Spinal cord (tissue), 10 donors: ENCODE data around the gene SHISA9. TPM values are rescaled to one million over a fixed set of nuclear protein-coding genes. Genes with fewer than 3 reads are reported as not detected.

ENCODE experiments used
- DNase-seq, 6 donors: peaks; one replicate each; pipeline versions ENCODE4 v3.0.0 to v3.0.0-alpha.2; 2013 to 2015; ENCODE audit warnings: low spot score in 6 of 6, low read depth in 4 of 6
- H3K27ac ChIP-seq: one replicate; pipeline ENCODE4 v1.5.1; 2013; ENCODE audit warnings: low read depth, low read length, control low read depth
- H3K27me3 ChIP-seq: one replicate; pipeline ENCODE4 v1.6.1; 2013; ENCODE audit warnings: low read length; ENCODE audit not compliant: control insufficient read depth, insufficient read depth
- H3K36me3 ChIP-seq: one replicate; pipeline ENCODE4 v1.6.1; 2013; ENCODE audit warnings: low read length; ENCODE audit not compliant: control insufficient read depth, insufficient read depth
- H3K4me1 ChIP-seq: one replicate; pipeline ENCODE4 v1.6.1; 2013; ENCODE audit warnings: low read length; ENCODE audit not compliant: control insufficient read depth, insufficient read depth
- H3K4me3 ChIP-seq: one replicate; pipeline ENCODE4 v1.5.1; 2013; ENCODE audit warnings: low read depth, low read length, control low read depth
- H3K9me3 ChIP-seq: one replicate; pipeline ENCODE4 v1.6.1; 2013; ENCODE audit warnings: low read length; ENCODE audit not compliant: control insufficient read depth, insufficient read depth
- WGBS: methylation state at CpG from one replicate; pipeline ENCODE4 v1.1.5; 2013; ENCODE audit warnings: missing lambda C conversion rate; ENCODE audit not compliant: insufficient coverage; 5-methylcytosine and 5-hydroxymethylcytosine counted together
- polyA plus RNA-seq, 2 donors: library from polyadenylated mRNA; unstranded; fragments of 120-200 nt; gene quantifications; one replicate each; pipeline ENCODE4 v1.2.1, GENCODE V29; 2013; ENCODE audit not compliant: insufficient read length in 2 of 2
- total RNA-seq, 2 donors: library from RNA; depleted of rRNA in 1 of 2; stranded (reverse); fragments of 120-200 nt in 1 of 2; fragments of >200 nt in 1 of 2; gene quantifications; one replicate each; pipeline versions ENCODE4 v1.2.3 to v1.2.4, GENCODE V29; 2013 to 2014
- donor health status: healthy.

The SHISA9 gene
- total and polyA plus RNA-seq, 4 donors, result 6.2 to 23.3 (median 14.7) TPM

DNA sequence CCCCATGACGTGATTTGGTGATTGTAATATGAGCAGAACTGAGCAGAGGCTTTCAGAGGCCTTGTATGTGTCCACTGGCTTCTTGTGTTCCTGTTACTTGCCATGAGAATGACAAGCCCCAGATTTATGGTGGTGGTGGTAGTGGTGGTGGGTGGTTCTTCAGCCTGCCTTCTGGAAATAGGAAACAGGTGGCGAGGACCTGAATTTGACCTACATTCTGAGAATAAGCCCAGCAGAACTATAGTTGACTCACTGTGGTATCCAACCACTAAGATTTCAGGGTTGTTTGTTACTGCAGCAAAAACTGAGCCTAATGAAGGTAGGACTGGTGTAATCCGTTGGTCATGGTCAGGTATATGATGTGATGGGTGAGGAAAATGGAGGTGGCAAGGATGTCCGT is 93.0 kb downstream of the SHISA9 start:
- Histone ChIP-seq H3K27ac (no peak overlapping the region), H3K36me3 (no peaks in the 10 kb centered on the region), H3K27me3 (no peaks in the 10 kb centered on the region), H3K4me1 (no peaks in the 10 kb centered on the region), H3K4me3 (no peak overlapping the region), H3K9me3 (no peaks in the 10 kb centered on the region)
- WGBS, result 95% methylated on average over 3 of the region's 4 CpGs
- DNase-seq, result no peak

DNA sequence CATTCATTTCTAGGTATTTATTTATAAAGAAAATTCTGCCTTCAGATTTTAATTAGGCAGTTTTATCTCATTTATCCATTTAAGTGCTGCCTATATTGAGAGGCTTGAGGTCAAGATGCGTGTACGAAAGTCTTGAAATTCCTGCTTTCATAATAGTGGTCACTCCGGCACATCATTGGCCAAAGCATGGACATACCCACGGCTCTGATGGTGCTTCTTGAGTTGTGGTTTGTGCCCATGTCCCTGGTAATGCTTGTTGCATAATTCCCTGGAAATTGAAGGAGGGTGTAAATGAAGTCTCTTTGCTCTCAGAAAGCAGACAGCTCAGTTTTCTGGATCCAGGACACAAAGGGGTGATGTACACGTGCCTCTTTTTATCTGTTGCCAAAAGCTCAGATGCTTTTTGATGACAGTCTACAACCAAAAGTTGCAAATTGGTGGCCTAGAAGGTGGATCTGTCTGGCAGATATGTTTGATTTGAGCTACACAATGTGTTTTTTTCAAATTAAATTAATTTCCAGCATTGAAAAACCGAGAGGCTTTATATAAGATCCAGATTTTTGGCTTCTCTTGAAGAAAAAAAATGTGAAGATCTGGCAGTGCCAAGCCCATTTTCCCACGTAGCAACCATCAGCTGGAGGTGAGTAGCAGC is 94.4 kb downstream of the SHISA9 start:
- Histone ChIP-seq H3K9me3 (no peaks in the 10 kb centered on the region), H3K4me3 (no peak overlapping the region), H3K4me1 (no peaks in the 10 kb centered on the region), H3K27ac (no peak overlapping the region), H3K36me3 (no peaks in the 10 kb centered on the region), H3K27me3 (no peaks in the 10 kb centered on the region)
- WGBS, result 66% methylated on average over 5 of the region's 7 CpGs
- peak in 1 of 6 donors; percentile 3 for DNase-seq

DNA sequence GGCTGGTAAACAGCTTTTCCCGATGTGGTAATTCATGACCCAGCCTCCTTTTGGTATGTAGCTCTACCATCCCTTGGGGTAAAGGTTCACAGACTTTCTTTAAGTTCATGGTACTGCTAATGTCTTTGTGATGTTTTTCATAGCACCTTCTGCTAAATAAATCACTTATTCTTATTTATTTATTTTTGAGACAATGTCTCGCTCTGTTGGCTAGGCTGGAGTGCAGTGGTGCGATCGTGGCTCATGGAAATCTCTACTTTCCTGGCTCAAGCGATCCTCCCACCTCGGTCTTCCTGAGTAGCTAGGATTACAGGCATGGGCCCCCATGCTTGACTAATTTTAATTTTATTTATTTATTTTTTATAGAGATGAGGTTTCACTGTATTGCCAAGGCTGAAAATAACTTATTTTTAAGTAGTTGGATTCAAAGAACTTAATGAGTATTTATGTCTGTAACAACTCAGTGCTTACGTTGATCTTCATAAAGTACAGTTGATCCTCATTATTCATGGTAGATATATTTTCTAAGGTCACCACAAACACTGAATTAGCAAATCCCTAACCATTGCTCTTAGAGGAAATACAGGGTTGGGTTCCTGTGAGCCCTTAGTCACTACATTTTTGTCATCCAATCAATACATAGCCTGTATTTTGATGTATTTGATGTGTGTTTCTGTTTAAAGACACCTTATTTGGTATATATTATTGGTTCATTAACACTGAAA is 97.1 kb downstream of the SHISA9 start:
- no peaks in the 10 kb centered on the region for H3K4me1 ChIP-seq
- H3K27me3 ChIP-seq, result no peaks in the 10 kb centered on the region
- H3K27ac ChIP-seq, result no peak overlapping the region
- DNase-seq, result no peak
- no peak overlapping the region for H3K4me3 ChIP-seq
- WGBS, result no CpG with 5 or more reads among the region's 7 CpGs
- no peaks in the 10 kb centered on the region for H3K36me3 ChIP-seq
- H3K9me3 ChIP-seq, result no peaks in the 10 kb centered on the region

GRCh38 chr16:12999368-12999767 is 98.0 kb downstream of the SHISA9 start:
- no peaks in the 10 kb centered on the region for H3K9me3 ChIP-seq
- no peak overlapping the region for H3K4me3 ChIP-seq
- no peak overlapping the region for H3K27ac ChIP-seq
- no peaks in the 10 kb centered on the region for H3K27me3 ChIP-seq
- H3K4me1 ChIP-seq, result no peaks in the 10 kb centered on the region
- H3K36me3 ChIP-seq, result no peaks in the 10 kb centered on the region
- no peak for DNase-seq
- 100% methylated on average over 2 of the region's 3 CpGs for WGBS

DNA sequence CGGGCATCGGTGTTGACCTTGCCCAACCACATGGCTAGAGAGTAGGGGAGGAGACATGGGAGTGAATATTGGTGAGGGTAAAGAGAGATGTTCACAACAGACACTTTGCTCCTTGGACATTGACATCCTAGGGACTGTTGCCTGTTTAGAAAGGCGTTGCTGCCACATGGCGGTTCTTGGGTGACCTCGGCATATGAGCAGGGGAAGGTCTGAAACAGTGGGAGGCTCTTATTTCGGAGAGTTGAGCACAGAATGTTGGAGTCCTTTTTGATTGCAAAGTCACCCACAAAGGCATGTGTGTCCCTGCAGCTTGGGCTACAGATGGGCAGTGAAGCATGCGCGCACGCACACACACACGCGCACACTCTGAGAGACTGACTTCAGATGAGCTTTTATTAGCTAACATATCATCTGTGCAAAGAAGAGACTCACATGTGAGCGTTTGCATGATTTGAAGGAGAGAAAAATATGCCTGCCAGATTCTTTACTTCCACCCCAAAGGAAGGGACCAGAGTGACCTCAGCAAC is 104.4 kb downstream of the SHISA9 start:
- H3K9me3 ChIP-seq, result no peaks in the 10 kb centered on the region
- 81% methylated on average over 8 of the region's 12 CpGs for WGBS

GRCh38 chr16:13012601-13013000 is 111.2 kb downstream of the SHISA9 start:
- 12% methylated on average over 4 of the region's 4 CpGs for WGBS
- no peaks in the 10 kb centered on the region for H3K9me3 ChIP-seq
- H3K4me1 ChIP-seq, result peaks cover 9% of the 10 kb centered on the region
- no peak overlapping the region for H3K27ac ChIP-seq
- H3K27me3 ChIP-seq, result no peaks in the 10 kb centered on the region
- H3K4me3 ChIP-seq, result no peak overlapping the region
- H3K36me3 ChIP-seq, result no peaks in the 10 kb centered on the region
- DNase-seq, result peak in 2 of 6 donors; percentile 49 to 57

More for the DNA sequence above, 104.4 kb downstream of the SHISA9 start:
- no peak overlapping the region for H3K27ac ChIP-seq
- H3K36me3 ChIP-seq, result no peaks in the 10 kb centered on the region
- H3K4me1 ChIP-seq, result no peaks in the 10 kb centered on the region
- H3K4me3 ChIP-seq, result no peak overlapping the region
- H3K27me3 ChIP-seq, result no peaks in the 10 kb centered on the region
- DNase-seq, result peak in 1 of 6 donors; percentile 51

GRCh38 chr16:13013043-13013442 is 111.6 kb downstream of the SHISA9 start:
- no peaks in the 10 kb centered on the region for H3K27me3 ChIP-seq
- H3K27ac ChIP-seq, result no peak overlapping the region
- 45% methylated on average over 6 of the region's 6 CpGs for WGBS
- H3K9me3 ChIP-seq, result no peaks in the 10 kb centered on the region
- no peak overlapping the region for H3K4me3 ChIP-seq
- H3K36me3 ChIP-seq, result no peaks in the 10 kb centered on the region
- DNase-seq, result no peak
- peaks cover 9% of the 10 kb centered on the region for H3K4me1 ChIP-seq

- H3K9me3 ChIP-seq, result no peaks in the 10 kb centered on the region
- no peaks in the 10 kb centered on the region for H3K27me3 ChIP-seq
- no peak overlapping the region for H3K27ac ChIP-seq
- DNase-seq, result peak in 1 of 6 donors; percentile 81
- H3K36me3 ChIP-seq, result no peaks in the 10 kb centered on the region
- H3K4me1 ChIP-seq, result peaks cover 9% of the 10 kb centered on the region
- WGBS, result no CpG with 5 or more reads among the region's 2 CpGs
- no peak overlapping the region for H3K4me3 ChIP-seq
These were observed 113.1 kb downstream of the SHISA9 start for GRCh38 chr16:13014476-13014875.

GRCh38 chr16:13018026-13018425 is 116.6 kb downstream of the SHISA9 start:
- no peak overlapping the region for H3K4me3 ChIP-seq
- 69% methylated on average over 5 of the region's 5 CpGs for WGBS
- DNase-seq, result no peak
- peaks cover 3% of the 10 kb centered on the region for H3K4me1 ChIP-seq
- H3K36me3 ChIP-seq, result no peaks in the 10 kb centered on the region
- no peak overlapping the region for H3K27ac ChIP-seq
- no peaks in the 10 kb centered on the region for H3K9me3 ChIP-seq
- H3K27me3 ChIP-seq, result no peaks in the 10 kb centered on the region

- no peak overlapping the region for H3K27ac ChIP-seq
- peaks cover 3% of the 10 kb centered on the region for H3K4me1 ChIP-seq
- no peak for DNase-seq
- no peaks in the 10 kb centered on the region for H3K9me3 ChIP-seq
- H3K27me3 ChIP-seq, result no peaks in the 10 kb centered on the region
- H3K4me3 ChIP-seq, result no peak overlapping the region
- WGBS, result 82% methylated on average over 7 of the region's 7 CpGs
- no peaks in the 10 kb centered on the region for H3K36me3 ChIP-seq
These were observed 120.6 kb downstream of the SHISA9 start for GRCh38 chr16:13021996-13022395.
